IPS-NIHi11 (cell line): ENCODE measurements around the gene GNB1L.
"Not testable (repeated sequence)": the region's sequence is repeated elsewhere in the genome, so short reads cannot be mapped to it uniquely, and the experiment has no call there.

ENCODE experiments used
- DNase-seq: peaks from one replicate; pipeline ENCODE4 v3.0.0; 2012; ENCODE audit warnings: mixed read lengths, low spot score

GNB1L gene

GRCh38 chr22:19888131-19888746 lies 33.6 kb upstream of the GNB1L start:
- no peak for DNase-seq

- DNase-seq, result no peak
Measured at GRCh38 chr22:19887256-19887985, 32.7 kb upstream of the GNB1L start.

GRCh38 chr22:19886605-19887255 lies 32.1 kb upstream of the GNB1L start:
- DNase-seq, result no peak

- DNase-seq, result no peak
Measured at GRCh38 chr22:19885841-19886592, 31.3 kb upstream of the GNB1L start.

GRCh38 chr22:19884954-19885751 lies 30.5 kb upstream of the GNB1L start:
- no peak for DNase-seq

- no peak for DNase-seq
Measured at GRCh38 chr22:19884161-19884953, 29.7 kb upstream of the GNB1L start.

GRCh38 chr22:19883446-19883845 lies 28.8 kb upstream of the GNB1L start:
- DNase-seq, result not testable (repeated sequence)

GRCh38 chr22:19882446-19883381 lies 28.0 kb upstream of the GNB1L start:
- no peak for DNase-seq

GRCh38 chr22:19880786-19881569 lies 26.3 kb upstream of the GNB1L start:
- DNase-seq, result peak; percentile 90

- DNase-seq, result no peak
Measured at GRCh38 chr22:19879992-19880785, 25.5 kb upstream of the GNB1L start.

- no peak for DNase-seq
Measured at GRCh38 chr22:19879643-19879991, 24.9 kb upstream of the GNB1L start.

GRCh38 chr22:19879246-19879570 lies 24.5 kb upstream of the GNB1L start:
- DNase-seq, result no peak

- DNase-seq, result no peak
Measured at GRCh38 chr22:19878461-19879245, 24.0 kb upstream of the GNB1L start.

GRCh38 chr22:19877626-19878339 lies 23.1 kb upstream of the GNB1L start:
- no peak for DNase-seq

GRCh38 chr22:19876941-19877625 lies 22.4 kb upstream of the GNB1L start:
- DNase-seq, result no peak

GRCh38 chr22:19876314-19876940 lies 21.8 kb upstream of the GNB1L start:
- DNase-seq, result no peak
